Body of pancreas (tissue), 4 donors: ENCODE results near the gene MTX1.

ENCODE experiments used
- POLR2A ChIP-seq, 3 donors: fragments of 450-650 bp; IDR thresholded peaks; one replicate each; pipeline ENCODE4 v1.6.1; 2016; ENCODE audit warnings: antibody characterized with exemption in 3 of 3, mild to moderate bottlenecking in 2 of 3
- TF ChIP-seq, protein P1 (sequence below), 7 experiments: fragments of 450-650 bp in 4 of 7; fragments of 200-600 bp in 3 of 7; sonication (generic) in 3 of 7; IDR thresholded peaks; one replicate each; pipeline ENCODE4 v1.5.1; 2016 to 2019; ENCODE audit warnings: antibody characterized with exemption in 7 of 7

DNA sequence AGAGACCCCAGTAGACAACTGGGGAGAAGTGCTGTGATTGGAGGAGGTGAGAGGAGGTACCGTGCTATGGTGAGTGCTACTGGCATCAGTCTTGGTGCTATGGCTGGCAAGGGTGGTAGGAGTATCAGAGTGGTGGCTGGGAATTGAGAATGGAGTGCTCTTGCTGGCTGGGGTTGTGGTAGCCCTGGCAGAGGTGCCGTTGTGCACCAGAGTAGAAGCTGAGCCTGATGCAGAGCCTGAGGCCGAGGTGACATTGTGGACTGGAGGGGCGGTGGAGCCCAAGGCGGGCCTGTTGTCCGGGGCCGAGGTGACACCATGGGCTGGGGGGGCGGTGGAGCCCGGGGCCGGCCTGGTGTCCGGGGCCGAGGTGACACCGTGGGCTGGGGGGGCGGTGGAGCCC lies 20.2 kb upstream of the MTX1 start:
- TF ChIP-seq, protein P1, sequence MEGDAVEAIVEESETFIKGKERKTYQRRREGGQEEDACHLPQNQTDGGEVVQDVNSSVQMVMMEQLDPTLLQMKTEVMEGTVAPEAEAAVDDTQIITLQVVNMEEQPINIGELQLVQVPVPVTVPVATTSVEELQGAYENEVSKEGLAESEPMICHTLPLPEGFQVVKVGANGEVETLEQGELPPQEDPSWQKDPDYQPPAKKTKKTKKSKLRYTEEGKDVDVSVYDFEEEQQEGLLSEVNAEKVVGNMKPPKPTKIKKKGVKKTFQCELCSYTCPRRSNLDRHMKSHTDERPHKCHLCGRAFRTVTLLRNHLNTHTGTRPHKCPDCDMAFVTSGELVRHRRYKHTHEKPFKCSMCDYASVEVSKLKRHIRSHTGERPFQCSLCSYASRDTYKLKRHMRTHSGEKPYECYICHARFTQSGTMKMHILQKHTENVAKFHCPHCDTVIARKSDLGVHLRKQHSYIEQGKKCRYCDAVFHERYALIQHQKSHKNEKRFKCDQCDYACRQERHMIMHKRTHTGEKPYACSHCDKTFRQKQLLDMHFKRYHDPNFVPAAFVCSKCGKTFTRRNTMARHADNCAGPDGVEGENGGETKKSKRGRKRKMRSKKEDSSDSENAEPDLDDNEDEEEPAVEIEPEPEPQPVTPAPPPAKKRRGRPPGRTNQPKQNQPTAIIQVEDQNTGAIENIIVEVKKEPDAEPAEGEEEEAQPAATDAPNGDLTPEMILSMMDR (IDR thresholded peaks at IDR 0.05), result no peak
- TF ChIP-seq POLR2A (IDR thresholded peaks at IDR 0.05), result peak in 2 of 3 donors; percentile 19 to 32
